RWPE1 (cell line): ENCODE data around the gene FAM83G.

Experiments
- CTCF ChIA-PET: fragments of 350-600 bp; sonication (Branson Sonifier 250); formaldehyde crosslinking; extraction: SDS; loops from one replicate; lab custom pipeline; 2021; lab: Yijun Ruan, JAX
- POLR2A ChIA-PET: fragments of 400-600 bp; formaldehyde crosslinking; extraction: SDS; loops from one replicate; lab custom pipeline; 2020; ENCODE audit warnings: antibody characterized with exemption; ENCODE audit not compliant: low non-redundant PET; lab: Yijun Ruan, JAX
- DNase-seq: peaks from one replicate; pipeline ENCODE4 v3.0.0; 2012; ENCODE audit warnings: low spot score
- H3K27ac ChIP-seq: fragments of 450-650 bp; 2 replicates; pipeline ENCODE4 v1.5.1; 2017
- CTCF ChIP-seq: fragments of 450-650 bp; conservative IDR thresholded peaks from 2 replicates; pipeline ENCODE4 v1.5.1; 2017; ENCODE audit warnings: low read depth, mild to moderate bottlenecking

The FAM83G gene

GRCh38 chr17:18921912-18922451 lies 82.6 kb downstream of the FAM83G start:
- DNase-seq: peak; percentile 24
- ChIA-PET CTCF (no interaction called here), POLR2A (no interaction called here)
- no peak for TF ChIP-seq CTCF
- no peak overlapping the region for H3K27ac ChIP-seq

GRCh38 chr17:18921485-18921884 lies 83.1 kb downstream of the FAM83G start:
- ChIA-PET POLR2A (no interaction called here), CTCF (no interaction called here)
- H3K27ac ChIP-seq: no peak overlapping the region
- no peak for TF ChIP-seq CTCF
- no peak for DNase-seq

GRCh38 chr17:18920911-18921441 lies 83.6 kb downstream of the FAM83G start:
- H3K27ac ChIP-seq: no peak overlapping the region
- no peak for TF ChIP-seq CTCF
- ChIA-PET CTCF (no interaction called here), POLR2A (no interaction called here)
- DNase-seq: peak; percentile 38

- no peak for TF ChIP-seq CTCF
- peak overlapping the region; percentile 22; the same call in 1 of the 2 replicates for H3K27ac ChIP-seq
- no peak for DNase-seq
- CTCF ChIA-PET: no interaction called here
- POLR2A ChIA-PET: no interaction called here
These were observed 84.6 kb downstream of the FAM83G start for GRCh38 chr17:18919963-18920362.
